SK-N-MC (cell line): ENCODE data around the gene TSPAN12.

Source experiments
- DNase-seq: peaks from one replicate; pipeline ENCODE4 v3.0.0-alpha.2; 2011; ENCODE audit warnings: low read depth, low spot score
- H3K27ac ChIP-seq: fragments of 200-600 bp; sonication (generic); 2 replicates; pipeline ENCODE4 v1.5.1; 2016; ENCODE audit warnings: mixed run types
- H3K36me3 ChIP-seq: fragments of 200-600 bp; sonication (generic); 2 replicates; pipeline ENCODE4 v1.6.1; 2017; ENCODE audit warnings: antibody characterized with exemption, low read length, mixed read lengths; ENCODE audit not compliant: insufficient read depth
- H3K4me3 ChIP-seq: fragments of 200-600 bp; sonication (generic); 2 replicates; pipeline ENCODE4 v1.5.1; 2016
- H3K9ac ChIP-seq: fragments of 200-600 bp; sonication (generic); 2 replicates; pipeline ENCODE4 v1.8.0; 2017; ENCODE audit warnings: mixed run types, mixed read lengths; ENCODE audit not compliant: insufficient read length
- H3K9me3 ChIP-seq: fragments of 200-600 bp; sonication (generic); 2 replicates; pipeline ENCODE4 v1.6.1; 2017; ENCODE audit warnings: low read depth, mild to moderate bottlenecking, antibody characterized with exemption, low read length, moderate library complexity, mixed read lengths
- EZH2 ChIP-seq: fragments of 200-600 bp; sonication (generic); IDR thresholded peaks from one replicate; pipeline ENCODE4 v1.6.1; 2017; ENCODE audit warnings: antibody characterized with exemption
- FOXP2 ChIP-seq: optimal IDR thresholded peaks from 2 replicates; pipeline ENCODE3; 2011; ENCODE audit warnings: mild to moderate bottlenecking, moderate library complexity; ENCODE audit not compliant: insufficient read depth; ENCODE audit errors: extremely low read length, control extremely low read depth
- POLR2AphosphoS5 ChIP-seq: IDR thresholded peaks from 2 replicates; pipeline ENCODE4 v1.6.1; 2012; ENCODE audit warnings: mild to moderate bottlenecking, low read depth, low read length, borderline replicate concordance

The TSPAN12 gene

DNA sequence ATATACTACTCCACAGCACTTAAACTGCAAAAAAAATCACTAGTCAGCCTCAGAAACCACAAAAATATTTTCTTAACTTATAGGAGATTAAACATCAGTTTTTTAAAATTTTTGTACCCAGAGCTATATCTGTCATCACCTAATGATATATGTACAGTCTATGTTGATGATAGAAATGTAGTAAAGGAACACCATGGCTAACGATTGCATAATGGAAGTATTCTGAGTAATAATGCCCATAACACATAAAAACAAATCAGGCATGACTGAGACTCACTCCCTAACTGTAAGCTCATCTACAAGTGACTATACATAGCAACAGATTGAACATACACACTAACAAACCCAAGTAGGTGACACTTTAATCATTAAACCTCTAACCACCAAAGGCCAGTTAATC is 51.3 kb downstream of the TSPAN12 start:
- Histone ChIP-seq H3K9me3 (no peaks in the 10 kb centered on the region), H3K27ac (no peak overlapping the region), H3K9ac (peak overlapping the region; percentile 9), H3K4me3 (no peak overlapping the region), H3K36me3 (no peaks in the 10 kb centered on the region)
- TF ChIP-seq EZH2 (no peak), FOXP2 (no peak), POLR2AphosphoS5 (no peak; the same call in 1 of the 2 replicates)
- DNase-seq: no peak

DNA sequence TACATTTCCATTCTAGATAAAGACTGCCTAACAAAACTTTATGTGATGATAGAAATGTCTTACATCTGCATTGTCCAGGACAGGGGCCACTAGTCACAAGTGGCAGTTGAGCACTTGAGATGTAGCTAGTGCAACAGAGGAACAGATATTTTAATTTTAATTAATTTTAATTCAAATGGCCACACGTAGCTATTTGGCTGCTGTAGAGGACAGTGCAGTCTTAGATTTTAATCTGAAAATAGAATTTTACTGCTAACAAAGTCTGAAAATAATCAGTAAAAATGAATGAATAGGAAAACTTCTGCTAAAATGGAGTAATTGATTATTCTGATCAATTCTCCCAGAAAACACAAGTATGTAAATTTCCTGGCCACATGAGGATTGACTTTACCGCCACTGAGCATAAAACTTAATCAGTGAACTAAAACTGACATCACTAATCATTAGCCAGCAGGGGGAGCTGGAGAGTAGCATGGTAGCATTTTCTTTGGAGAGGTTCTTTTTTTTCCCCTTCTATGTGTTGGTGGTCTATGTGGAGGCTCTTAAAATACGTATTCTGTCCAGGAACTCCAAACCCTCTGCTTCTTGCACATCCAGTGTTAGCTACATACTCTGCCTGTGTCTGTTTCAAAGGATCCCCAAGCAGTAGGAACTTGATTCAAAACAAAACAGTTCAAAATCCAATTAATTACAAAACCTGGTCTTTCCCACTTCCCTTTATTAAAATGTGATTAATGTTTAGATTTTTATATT is 52.1 kb downstream of the TSPAN12 start:
- Histone ChIP-seq H3K9me3 (no peaks in the 10 kb centered on the region), H3K27ac (no peak overlapping the region), H3K4me3 (peak overlapping the region; percentile 10; the same call in 1 of the 2 replicates), H3K9ac (peak overlapping the region; percentile 9), H3K36me3 (no peaks in the 10 kb centered on the region)
- peak; percentile 60 for DNase-seq
- TF ChIP-seq POLR2AphosphoS5 (no peak), FOXP2 (no peak), EZH2 (no peak)

DNA sequence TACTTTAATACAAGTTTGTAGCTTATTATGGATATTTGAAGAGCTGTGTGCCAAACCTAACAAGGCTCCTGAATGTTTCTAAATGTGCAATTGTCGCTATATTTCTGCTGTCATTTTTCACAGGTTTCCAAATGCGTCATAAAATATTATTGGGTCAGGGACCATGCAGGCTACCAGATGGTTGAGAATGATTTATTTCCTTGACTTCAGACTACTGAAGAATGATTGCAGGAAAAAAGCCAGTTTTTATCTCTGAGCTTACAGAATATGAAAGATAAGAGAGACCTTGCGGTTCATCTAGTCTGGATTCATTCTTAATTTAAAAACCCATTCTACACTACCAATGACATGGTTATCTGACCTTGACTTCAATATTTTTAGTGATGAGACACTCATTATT is 55.2 kb downstream of the TSPAN12 start:
- TF ChIP-seq FOXP2: no peak
- TF ChIP-seq EZH2: no peak
- no peak for TF ChIP-seq POLR2AphosphoS5
- no peak overlapping the region for H3K9ac ChIP-seq
- H3K4me3 ChIP-seq: no peak overlapping the region
- H3K9me3 ChIP-seq: no peaks in the 10 kb centered on the region
- DNase-seq: no peak
- no peaks in the 10 kb centered on the region for H3K36me3 ChIP-seq
- H3K27ac ChIP-seq: no peak overlapping the region

DNA sequence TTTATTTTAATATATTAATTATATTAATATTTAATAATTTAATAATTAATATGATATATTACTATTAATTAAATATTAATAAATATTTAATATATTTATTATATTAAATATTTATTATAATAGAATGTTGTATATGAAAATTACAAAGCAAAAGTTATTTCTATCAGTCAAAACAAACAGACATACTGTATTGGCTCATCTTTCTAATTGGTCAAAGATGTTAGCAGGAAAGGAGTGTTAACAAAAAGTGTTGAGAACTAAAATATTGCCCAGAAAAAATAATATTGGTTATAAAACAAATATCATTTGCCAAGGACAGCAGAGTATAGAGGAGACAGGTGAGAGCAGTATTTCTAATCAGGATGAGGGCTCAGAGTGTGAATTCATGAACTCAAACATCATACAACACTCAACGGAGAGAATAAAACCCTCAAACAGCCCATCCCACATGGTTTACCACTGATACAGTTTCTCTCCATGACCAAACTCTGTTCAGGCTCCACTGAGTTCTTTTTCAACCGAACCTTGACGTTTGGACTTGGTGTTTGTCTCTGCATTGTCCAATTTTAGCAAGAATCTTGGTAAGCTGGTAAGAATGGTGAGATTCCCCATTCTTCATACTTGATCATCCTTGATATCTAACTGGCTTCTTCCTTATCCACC is 58.0 kb downstream of the TSPAN12 start:
- Histone ChIP-seq H3K9me3 (no peaks in the 10 kb centered on the region), H3K4me3 (no peak overlapping the region), H3K27ac (no peak overlapping the region), H3K36me3 (no peaks in the 10 kb centered on the region), H3K9ac (no peak overlapping the region)
- DNase-seq: no peak
- TF ChIP-seq EZH2: no peak
- TF ChIP-seq POLR2AphosphoS5: no peak
- no peak for TF ChIP-seq FOXP2

DNA sequence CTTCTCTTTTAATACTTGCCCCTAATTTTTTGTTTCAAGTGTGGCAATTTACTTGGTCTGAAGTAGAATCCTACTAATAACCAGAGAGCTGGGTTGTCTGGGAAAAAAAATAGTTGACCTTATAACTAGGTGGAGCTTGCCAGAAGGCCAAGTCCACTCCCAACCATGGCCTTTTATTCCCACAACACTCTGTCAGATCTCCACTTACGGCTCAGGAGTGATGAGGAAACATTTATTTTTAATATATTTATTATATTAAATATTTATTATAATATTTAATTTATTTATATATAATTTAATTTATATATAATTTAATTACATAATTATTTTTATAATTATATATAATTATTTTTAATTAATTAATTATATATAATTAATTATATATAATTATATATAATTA is 58.8 kb downstream of the TSPAN12 start:
- Histone ChIP-seq H3K27ac (no peak overlapping the region), H3K9ac (no peak overlapping the region), H3K4me3 (no peak overlapping the region), H3K9me3 (no peaks in the 10 kb centered on the region), H3K36me3 (no peaks in the 10 kb centered on the region)
- TF ChIP-seq FOXP2 (no peak), EZH2 (no peak), POLR2AphosphoS5 (no peak)
- no peak for DNase-seq

DNA sequence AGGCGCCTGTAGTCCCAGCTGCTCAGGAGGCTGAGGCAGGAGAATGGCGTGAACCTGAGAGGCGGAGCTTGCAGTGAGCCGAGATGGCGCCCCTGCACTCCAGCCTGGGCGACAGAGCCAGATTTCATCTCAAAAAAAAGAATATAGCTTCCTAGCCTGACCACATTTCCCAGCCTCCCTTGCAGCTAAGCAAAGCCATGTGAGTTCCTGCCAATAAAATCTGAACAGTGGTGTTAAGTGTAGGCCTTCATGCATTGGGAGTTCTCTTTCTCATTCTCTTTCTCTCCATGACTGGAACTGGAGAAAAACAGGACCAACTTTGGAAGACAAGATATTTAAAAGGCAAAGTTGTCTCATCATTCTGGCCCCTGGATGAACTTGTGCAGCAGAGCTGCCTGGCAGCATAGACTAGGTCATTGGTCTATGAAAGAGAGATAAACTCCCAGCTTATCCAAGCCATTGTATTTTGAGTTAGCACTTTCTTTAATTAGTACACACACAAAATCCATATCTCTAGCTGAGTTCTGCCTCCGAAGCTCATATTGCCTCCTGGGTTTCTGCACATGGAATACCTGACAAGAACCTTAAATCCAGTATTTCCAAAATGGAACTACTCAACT is 60.8 kb downstream of the TSPAN12 start:
- Histone ChIP-seq H3K27ac (no peak overlapping the region), H3K36me3 (no peaks in the 10 kb centered on the region), H3K9ac (no peak overlapping the region), H3K4me3 (no peak overlapping the region), H3K9me3 (no peaks in the 10 kb centered on the region)
- DNase-seq: no peak
- TF ChIP-seq POLR2AphosphoS5 (no peak), FOXP2 (no peak), EZH2 (no peak)

DNA sequence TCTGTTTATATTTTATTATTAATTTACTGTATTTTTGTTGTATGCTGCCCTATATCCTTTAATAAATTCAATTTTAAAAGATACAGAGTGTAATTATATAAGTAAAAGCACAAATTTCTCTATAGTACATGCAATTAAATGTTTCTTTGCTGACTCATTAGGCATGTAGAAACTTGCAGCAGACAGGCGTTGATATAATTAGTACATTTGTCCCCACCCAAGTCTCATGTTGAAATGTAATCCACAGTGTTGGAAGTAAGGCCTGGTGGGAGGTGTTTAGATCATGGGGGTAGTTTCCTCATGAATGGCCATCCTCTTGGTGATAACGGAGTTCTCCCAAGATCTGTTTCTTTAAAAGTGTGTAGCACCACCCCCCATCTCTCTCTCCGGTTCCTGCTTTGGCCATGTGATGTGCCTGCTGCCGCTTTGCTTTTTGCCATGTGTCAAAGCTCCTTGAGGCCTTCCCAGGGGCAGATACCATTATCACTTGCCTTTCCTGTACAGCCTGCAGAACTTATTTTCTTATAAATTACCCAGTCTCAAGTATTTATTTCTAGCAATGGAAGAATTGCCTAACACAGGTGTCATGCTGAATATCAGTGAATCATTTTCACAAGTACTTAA is 63.7 kb downstream of the TSPAN12 start:
- Histone ChIP-seq H3K36me3 (no peaks in the 10 kb centered on the region), H3K4me3 (no peak overlapping the region), H3K9ac (no peak overlapping the region), H3K27ac (no peak overlapping the region), H3K9me3 (no peaks in the 10 kb centered on the region)
- TF ChIP-seq POLR2AphosphoS5 (no peak), FOXP2 (no peak)
- DNase-seq: no peak
